Suprapubic skin (tissue), 4 donors: ENCODE measurements around the gene KIAA1671. TPM values are rescaled to one million over a fixed set of nuclear protein-coding genes. Genes with fewer than 3 reads are reported as not detected.
A peak's percentile ranks its signal among the peaks of the same experiment; 100 is the strongest.

ENCODE experiments used
- DNase-seq, 2 donors: peaks; one replicate each; pipeline ENCODE4 v3.0.0-alpha.2; 2019; ENCODE audit warnings: low spot score in 2 of 2
- H3K27ac ChIP-seq: fragments of 200-600 bp; sonication (generic); one replicate; pipeline ENCODE4 v1.5.1; 2019
- H3K27me3 ChIP-seq: fragments of 200-600 bp; sonication (generic); one replicate; pipeline ENCODE4 v1.5.1; 2019
- H3K36me3 ChIP-seq: fragments of 200-600 bp; sonication (generic); one replicate; pipeline ENCODE4 v1.5.1; 2019
- H3K4me1 ChIP-seq: fragments of 200-600 bp; sonication (generic); one replicate; pipeline ENCODE4 v1.5.1; 2019
- H3K4me3 ChIP-seq: fragments of 200-600 bp; sonication (generic); one replicate; pipeline ENCODE4 v1.5.1; 2019; ENCODE audit warnings: mild to moderate bottlenecking
- H3K9me3 ChIP-seq: fragments of 200-600 bp; sonication (generic); one replicate; pipeline ENCODE4 v1.5.1; 2019
- EP300 ChIP-seq: sonication (generic); formaldehyde crosslinking; IDR thresholded peaks from one replicate; pipeline ENCODE4 v1.6.1; 2017; ENCODE audit warnings: antibody characterized with exemption
- POLR2A ChIP-seq, 2 donors: fragments of 450-650 bp; IDR thresholded peaks; one replicate each; pipeline ENCODE4 v1.6.1; 2017; ENCODE audit warnings: antibody characterized with exemption in 2 of 2, mild to moderate bottlenecking in 2 of 2, moderate library complexity in 2 of 2
- POLR2AphosphoS5 ChIP-seq, 3 donors: sonication (generic); formaldehyde crosslinking; IDR thresholded peaks; one replicate each; pipeline ENCODE4 v1.6.1; 2017; ENCODE audit warnings: antibody characterized with exemption in 3 of 3
- whole genome bisulfite sequencing: methylation state at CpG from one replicate; pipeline ENCODE4 v1.1.5; 2018; 5-methylcytosine and 5-hydroxymethylcytosine counted together
- total RNA-seq, 4 donors: library from RNA; depleted of rRNA; stranded (reverse); fragments of >200 nt; gene quantifications; one replicate each; pipeline ENCODE4 v1.1.0, GENCODE V29; 2016
- TF ChIP-seq, protein P1 (sequence below), 2 donors: fragments of 200-600 bp in 1 of 2; fragments of 450-650 bp in 1 of 2; sonication (generic) in 1 of 2; IDR thresholded peaks; one replicate each; pipeline ENCODE4 v1.5.1; 2016 to 2019; ENCODE audit warnings: antibody characterized with exemption in 2 of 2, mild to moderate bottlenecking in 1 of 2, moderate library complexity in 1 of 2

The KIAA1671 gene
- total RNA-seq, 4 donors from 2014 or later = 74.4 to 116 (median 97.0) TPM

DNA sequence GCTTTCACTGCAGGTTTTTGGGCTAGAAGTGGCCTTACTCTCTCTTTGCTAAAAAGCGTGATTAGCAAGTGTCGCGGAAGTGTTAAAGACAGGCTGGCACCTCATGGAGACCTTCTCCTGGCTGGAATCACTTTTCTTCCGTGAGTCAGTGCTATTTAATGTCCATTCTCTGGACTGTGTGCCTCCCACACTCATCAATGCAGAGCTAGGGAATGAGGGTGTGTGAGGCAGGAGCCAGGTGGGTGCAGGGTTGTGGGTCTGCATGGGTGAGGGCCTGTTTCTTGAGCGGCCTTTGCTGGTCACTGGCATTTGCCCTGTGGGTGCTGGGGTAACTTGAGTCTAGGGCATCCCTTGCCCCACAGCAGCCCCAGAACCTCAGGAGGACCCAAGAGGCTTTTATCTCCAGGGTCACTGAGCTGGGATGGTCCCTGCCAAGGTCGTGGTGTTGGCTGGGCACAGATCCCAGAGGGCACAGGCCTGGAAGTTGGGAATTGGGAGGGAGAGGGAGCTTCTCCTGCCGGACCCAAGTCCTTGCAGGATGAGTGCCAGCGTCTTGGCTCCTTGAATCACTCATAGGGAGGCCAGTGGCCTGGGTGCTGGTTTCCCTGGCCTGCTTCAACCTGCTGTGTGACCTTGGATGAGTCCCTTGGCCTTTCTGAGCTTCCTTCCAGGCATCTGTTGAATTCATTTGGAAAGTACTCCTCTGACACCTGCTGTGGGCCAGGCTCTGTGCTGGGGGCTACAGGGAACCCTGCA is 30.0 kb downstream of the KIAA1671 start:
- WGBS = 88% methylated on average over 5 of the region's 8 CpGs
- Histone ChIP-seq H3K27ac (peak overlapping the region; percentile 71), H3K27me3 (no peaks in the 10 kb centered on the region), H3K9me3 (no peaks in the 10 kb centered on the region), H3K4me3 (no peak overlapping the region), H3K4me1 (peaks cover 46% of the 10 kb centered on the region), H3K36me3 (no peaks in the 10 kb centered on the region)
- DNase-seq = no peak
- TF ChIP-seq EP300 (no peak), POLR2A (IDR thresholded peaks at IDR 0.05) (no peak), POLR2AphosphoS5 (IDR thresholded peaks at IDR 0.05) (no peak)
- TF ChIP-seq, protein P1, sequence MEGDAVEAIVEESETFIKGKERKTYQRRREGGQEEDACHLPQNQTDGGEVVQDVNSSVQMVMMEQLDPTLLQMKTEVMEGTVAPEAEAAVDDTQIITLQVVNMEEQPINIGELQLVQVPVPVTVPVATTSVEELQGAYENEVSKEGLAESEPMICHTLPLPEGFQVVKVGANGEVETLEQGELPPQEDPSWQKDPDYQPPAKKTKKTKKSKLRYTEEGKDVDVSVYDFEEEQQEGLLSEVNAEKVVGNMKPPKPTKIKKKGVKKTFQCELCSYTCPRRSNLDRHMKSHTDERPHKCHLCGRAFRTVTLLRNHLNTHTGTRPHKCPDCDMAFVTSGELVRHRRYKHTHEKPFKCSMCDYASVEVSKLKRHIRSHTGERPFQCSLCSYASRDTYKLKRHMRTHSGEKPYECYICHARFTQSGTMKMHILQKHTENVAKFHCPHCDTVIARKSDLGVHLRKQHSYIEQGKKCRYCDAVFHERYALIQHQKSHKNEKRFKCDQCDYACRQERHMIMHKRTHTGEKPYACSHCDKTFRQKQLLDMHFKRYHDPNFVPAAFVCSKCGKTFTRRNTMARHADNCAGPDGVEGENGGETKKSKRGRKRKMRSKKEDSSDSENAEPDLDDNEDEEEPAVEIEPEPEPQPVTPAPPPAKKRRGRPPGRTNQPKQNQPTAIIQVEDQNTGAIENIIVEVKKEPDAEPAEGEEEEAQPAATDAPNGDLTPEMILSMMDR (IDR thresholded peaks at IDR 0.05) = no peak

DNA sequence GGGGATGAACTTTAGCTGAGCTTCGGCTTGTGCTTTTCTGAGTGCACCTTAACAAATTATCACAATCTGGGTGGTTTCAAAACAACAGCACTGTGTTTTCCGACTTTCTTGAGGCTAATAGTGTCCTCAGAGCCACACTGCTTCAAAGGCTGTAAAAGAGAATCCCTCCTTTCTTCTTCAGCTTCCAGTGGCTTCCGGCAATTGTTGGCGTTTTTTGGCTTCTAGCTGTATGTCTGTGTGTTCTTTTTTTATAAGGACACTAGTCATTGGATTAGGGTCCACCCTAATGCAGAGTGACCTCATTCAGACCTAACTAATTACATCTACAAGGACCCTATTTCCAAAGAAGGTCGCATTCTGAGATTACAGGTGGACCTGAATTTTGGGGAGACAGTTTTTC is 30.6 kb downstream of the KIAA1671 start:
- Histone ChIP-seq H3K4me3 (no peak overlapping the region), H3K4me1 (peaks cover 39% of the 10 kb centered on the region), H3K9me3 (no peaks in the 10 kb centered on the region), H3K27me3 (no peaks in the 10 kb centered on the region), H3K27ac (peak overlapping the region; percentile 71), H3K36me3 (no peaks in the 10 kb centered on the region)
- DNase-seq = no peak
- 75% methylated on average over 5 of the region's 5 CpGs for WGBS
- TF ChIP-seq, protein P1 (IDR thresholded peaks at IDR 0.05) = no peak
- TF ChIP-seq POLR2A (IDR thresholded peaks at IDR 0.05) = no peak
- no peak for TF ChIP-seq POLR2AphosphoS5 (IDR thresholded peaks at IDR 0.05)
- TF ChIP-seq EP300 = no peak

- WGBS = 100% methylated on average over 1 of the region's 1 CpG
- peaks cover 34% of the 10 kb centered on the region for H3K4me1 ChIP-seq
- DNase-seq = no peak
- no peaks in the 10 kb centered on the region for H3K27me3 ChIP-seq
- no peaks in the 10 kb centered on the region for H3K9me3 ChIP-seq
- TF ChIP-seq EP300 = no peak
- TF ChIP-seq POLR2AphosphoS5 (IDR thresholded peaks at IDR 0.05) = no peak
- TF ChIP-seq, protein P1 (IDR thresholded peaks at IDR 0.05) = no peak
- TF ChIP-seq POLR2A (IDR thresholded peaks at IDR 0.05) = no peak
- no peak overlapping the region for H3K27ac ChIP-seq
- no peaks in the 10 kb centered on the region for H3K36me3 ChIP-seq
- H3K4me3 ChIP-seq = no peak overlapping the region
Observed at GRCh38 chr22:24984122-24984521, 31.6 kb downstream of the KIAA1671 start.

DNA sequence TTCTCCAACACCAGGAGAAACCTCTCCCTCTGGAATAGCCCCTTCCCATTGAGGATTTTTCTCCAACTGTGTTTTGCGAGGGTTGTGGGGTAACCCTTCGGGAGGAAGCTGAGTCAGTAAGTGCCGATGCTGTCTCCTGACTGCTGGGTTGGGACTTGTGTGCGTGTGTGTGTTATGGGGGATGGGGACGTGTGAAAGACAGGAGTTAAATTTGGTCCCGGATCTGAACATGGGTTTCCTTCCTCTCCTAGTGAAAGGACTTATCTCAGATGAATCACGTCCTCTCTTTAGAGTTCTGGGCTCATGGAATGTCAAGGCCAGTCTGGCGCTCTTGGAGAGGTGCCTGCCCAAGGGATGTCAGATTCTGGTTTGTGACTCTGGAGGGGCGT is 33.3 kb downstream of the KIAA1671 start:
- H3K9me3 ChIP-seq = no peaks in the 10 kb centered on the region
- 57% methylated on average over 9 of the region's 9 CpGs for whole genome bisulfite sequencing
- TF ChIP-seq POLR2AphosphoS5 (IDR thresholded peaks at IDR 0.05) (no peak), POLR2A (IDR thresholded peaks at IDR 0.05) (no peak), EP300 (no peak)
- TF ChIP-seq, protein P1 (IDR thresholded peaks at IDR 0.05) = no peak
- peaks cover 45% of the 10 kb centered on the region for H3K4me1 ChIP-seq
- H3K4me3 ChIP-seq = no peak overlapping the region
- no peaks in the 10 kb centered on the region for H3K36me3 ChIP-seq
- DNase-seq = no peak
- H3K27ac ChIP-seq = peak overlapping the region; percentile 7
- H3K27me3 ChIP-seq = no peaks in the 10 kb centered on the region

DNA sequence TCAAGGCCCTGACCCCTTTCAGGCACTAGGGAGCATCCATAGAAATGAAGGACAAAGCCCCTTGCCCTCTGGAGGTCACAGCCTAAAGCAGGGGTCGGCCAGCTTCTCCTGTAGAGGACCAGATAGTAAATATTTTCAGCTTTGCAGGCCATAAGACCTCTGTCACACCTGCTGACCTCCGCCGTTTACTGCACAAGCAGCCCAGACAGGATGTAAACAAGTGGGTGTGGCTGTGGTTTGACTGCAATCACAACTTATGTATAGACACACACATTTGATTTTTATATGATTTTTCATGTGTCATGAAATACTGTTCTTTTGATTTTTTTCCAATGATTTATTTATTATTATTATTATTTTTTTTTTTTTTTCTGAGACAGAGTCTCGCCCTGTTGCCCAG is 34.3 kb downstream of the KIAA1671 start:
- H3K27me3 ChIP-seq = no peaks in the 10 kb centered on the region
- TF ChIP-seq POLR2AphosphoS5 (IDR thresholded peaks at IDR 0.05) (no peak), POLR2A (IDR thresholded peaks at IDR 0.05) (no peak), EP300 (no peak)
- TF ChIP-seq, protein P1 (IDR thresholded peaks at IDR 0.05) = no peak
- H3K4me1 ChIP-seq = peaks cover 49% of the 10 kb centered on the region
- no peaks in the 10 kb centered on the region for H3K9me3 ChIP-seq
- WGBS = 69% methylated on average over 4 of the region's 4 CpGs
- H3K27ac ChIP-seq = no peak overlapping the region
- no peak overlapping the region for H3K4me3 ChIP-seq
- H3K36me3 ChIP-seq = no peaks in the 10 kb centered on the region
- DNase-seq = no peak
